Measurements from ENCODE around the gene GTF3C5.
"Not testable (repeated sequence)": the region's sequence is repeated elsewhere in the genome, so short reads cannot be mapped to it uniquely, and the experiment has no call there.

The GTF3C5 gene

DNA sequence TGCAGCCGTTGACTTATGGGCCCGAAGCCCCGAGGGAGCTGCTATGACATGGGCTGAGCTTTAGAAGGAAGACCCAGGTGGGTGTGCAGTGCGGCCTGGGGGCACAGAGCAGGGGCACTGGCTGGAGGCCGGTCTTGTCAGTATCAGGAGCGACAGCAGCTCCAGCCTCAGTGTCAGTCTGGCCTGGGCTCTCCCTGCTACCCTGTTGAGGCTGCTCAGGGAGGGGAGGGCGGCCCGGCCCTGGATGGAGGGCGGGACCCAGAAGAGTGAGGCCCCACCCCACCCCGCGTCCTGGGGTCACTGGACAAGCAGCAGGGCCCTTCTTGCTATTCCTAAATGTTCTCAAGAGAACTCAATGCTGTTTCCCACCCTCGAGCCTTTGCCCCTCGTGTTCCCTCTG is 34.3 kb upstream of the GTF3C5 start:
- no peak for DNase-seq (ENCODE audit: low spot score)

DNA sequence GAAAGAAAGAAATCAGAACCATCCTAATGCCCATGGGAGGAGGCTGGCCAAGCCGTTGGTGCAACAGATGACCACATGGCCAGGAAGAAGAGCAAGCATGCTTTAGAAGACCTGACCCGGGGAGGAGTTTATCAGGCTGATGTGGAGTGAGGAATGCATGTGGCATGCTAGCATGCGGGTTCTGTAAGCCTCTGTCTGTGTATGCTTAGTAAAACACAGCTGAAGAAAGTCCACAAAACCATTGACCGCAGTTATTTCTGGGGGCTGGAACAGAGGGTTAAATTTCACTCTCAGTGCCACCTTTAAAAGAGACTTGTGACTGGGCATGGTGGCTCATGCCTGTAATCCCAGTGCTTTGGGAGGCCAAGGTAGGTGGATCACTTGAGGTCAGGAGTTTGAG is 33.2 kb upstream of the GTF3C5 start:
- no peak for DNase-seq (ENCODE audit: low spot score)

GRCh38 chr9:132998221-132998620 is 32.6 kb upstream of the GTF3C5 start:
- DNase-seq (ENCODE audit: low spot score), result not testable (repeated sequence)

DNA sequence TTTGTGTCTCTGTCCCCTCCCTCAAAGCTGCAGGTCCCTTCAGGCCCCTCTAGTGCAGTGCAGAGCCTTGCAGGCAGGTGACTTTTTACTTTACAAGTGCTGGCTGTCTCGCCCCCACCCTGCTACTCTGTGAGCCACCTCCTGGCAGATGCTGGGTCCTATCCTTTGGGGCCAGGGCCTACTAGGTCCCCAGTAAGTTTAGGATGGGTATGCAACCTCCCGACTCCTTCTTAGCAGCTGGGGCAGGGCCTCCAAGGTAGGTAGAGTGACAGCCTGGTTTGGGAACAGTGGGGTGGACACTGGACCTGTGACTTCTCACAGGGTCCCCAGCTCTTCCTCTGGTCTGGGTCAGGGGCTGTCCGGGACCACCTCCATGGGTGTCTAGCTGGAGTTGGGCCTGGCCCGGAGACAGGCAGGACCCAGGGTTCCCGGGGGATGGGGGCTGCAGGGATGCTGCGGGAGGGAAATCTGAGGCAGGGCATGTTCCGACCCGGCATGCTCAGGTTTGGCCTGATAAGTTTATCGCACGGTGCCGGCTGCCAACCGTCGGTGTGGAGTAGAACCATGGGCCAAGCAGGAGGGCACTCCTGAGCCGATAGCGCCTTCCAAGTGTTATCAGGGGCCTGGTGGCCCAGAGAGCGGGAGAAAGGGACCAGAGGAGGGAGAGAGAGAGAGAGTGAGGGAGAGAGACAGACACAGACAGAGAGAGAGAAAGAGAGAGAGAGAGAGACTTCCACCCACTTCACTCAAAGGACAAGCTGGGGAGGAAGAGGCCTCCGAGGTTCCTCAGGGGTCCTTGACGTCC is 31.8 kb upstream of the GTF3C5 start:
- no peak for DNase-seq (ENCODE audit: low spot score)

DNA sequence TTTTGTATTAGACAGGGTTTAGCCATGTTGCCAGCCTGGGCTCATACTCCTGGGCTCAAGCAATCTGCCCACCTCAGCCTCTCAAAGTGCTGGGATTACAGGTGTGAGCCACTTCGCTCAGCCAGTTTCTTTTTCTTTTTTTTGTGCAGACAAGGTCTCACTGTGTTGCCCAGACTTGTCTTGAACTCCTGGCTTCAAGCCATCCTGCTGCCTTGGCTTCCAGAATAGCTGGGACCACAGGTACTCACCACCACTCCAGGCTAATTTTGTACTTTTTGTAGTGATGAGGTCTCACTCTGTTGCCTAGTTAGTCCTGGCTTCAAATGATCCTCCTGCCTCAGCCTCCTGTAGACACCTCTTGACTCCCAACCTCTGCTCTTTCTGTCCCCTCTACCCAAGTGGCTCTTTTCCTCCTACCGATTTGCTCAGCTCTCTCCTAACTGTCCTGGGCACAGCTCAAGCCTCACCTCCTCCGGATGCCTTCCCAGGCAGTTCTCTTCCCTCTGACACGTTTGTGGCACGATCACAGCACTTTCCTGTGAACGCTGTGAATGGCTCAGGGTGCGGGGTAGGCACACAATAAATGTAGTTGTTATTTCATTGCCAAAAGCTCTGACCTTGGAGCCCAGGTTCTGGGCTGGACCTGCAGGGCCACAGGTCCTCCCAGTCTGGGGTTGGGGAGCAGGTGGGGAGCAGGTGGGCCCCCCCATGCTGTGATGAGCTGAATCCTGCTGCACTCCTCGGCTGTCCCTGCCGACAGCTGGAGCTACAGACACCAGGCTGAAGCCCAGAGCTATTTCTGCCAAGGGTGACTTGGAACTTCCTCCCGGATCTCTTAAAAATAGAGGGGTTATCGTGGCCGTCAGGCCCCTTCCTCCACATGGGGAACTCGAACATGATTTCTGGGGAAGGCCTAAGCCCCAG is 28.4 kb upstream of the GTF3C5 start:
- no peak for DNase-seq (ENCODE audit: low spot score)

GRCh38 chr9:133003071-133003461 is 27.7 kb upstream of the GTF3C5 start:
- DNase-seq (ENCODE audit: low spot score), result no peak

DNA sequence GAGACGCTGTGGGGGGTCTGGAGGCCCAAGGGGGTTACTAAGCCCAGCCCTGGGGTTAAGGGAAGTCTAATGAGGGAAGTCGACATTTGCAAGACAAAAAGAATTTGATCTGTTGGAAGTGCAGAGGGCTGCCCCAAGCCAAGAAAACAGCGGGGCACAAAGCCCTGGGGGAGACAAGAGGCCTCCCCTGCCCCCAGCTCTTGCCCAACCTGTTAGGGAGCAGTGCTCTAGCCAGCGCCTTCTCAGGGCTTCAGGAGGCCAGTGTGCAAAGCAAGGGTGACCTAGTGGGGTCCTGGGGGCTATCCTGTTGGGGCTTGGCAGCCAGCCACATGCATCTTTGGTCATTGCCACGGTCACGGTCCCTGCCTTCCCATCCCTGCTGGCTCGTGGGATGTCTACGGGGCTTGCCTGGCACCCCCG is 27.1 kb upstream of the GTF3C5 start:
- DNase-seq (ENCODE audit: low spot score), result no peak

DNA sequence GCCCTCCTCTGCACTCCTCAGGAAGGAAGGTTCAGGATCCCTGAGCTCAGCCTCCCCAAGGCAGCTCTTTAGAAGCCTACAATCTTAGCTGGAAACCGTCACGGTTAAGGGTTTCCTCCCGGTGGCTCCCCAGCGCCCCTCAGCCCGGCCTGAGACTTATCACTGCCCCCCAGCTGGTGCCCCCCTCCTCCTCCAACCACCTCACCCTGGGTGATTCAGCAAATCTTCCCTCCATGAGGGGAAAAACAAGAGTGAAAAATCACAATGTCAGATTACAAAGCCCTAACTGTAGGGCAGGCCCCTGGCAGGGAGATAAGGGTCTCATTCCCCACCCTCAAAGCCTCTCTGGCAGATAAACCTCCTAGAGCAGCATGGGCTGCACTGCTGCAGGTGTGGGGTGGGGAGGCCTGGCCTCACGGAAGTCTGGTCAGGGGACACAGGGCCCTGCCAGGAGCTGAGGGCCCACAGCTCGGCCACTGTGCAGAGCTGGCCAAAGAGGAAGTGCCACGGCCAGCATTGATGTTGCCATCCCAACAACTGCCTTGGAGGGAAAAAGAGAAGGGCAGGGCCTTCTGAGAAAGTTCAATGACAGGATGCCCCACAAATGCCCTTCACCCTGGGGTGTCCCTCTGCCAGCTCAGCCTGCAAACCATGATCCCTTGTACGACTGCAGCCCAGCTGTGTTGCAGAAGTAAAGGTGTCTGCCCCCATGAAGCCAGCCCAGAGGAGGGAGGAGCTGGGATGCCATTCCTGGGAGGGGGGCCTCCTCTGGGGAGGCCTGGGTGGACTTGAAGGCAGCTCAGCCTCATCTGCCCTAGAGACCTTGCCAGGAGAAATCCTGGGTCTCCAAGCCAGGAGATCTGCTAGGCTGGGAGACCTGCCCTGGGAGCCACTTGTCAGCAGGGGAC is 26.5 kb upstream of the GTF3C5 start:
- DNase-seq (ENCODE audit: low spot score), result no peak

DNA sequence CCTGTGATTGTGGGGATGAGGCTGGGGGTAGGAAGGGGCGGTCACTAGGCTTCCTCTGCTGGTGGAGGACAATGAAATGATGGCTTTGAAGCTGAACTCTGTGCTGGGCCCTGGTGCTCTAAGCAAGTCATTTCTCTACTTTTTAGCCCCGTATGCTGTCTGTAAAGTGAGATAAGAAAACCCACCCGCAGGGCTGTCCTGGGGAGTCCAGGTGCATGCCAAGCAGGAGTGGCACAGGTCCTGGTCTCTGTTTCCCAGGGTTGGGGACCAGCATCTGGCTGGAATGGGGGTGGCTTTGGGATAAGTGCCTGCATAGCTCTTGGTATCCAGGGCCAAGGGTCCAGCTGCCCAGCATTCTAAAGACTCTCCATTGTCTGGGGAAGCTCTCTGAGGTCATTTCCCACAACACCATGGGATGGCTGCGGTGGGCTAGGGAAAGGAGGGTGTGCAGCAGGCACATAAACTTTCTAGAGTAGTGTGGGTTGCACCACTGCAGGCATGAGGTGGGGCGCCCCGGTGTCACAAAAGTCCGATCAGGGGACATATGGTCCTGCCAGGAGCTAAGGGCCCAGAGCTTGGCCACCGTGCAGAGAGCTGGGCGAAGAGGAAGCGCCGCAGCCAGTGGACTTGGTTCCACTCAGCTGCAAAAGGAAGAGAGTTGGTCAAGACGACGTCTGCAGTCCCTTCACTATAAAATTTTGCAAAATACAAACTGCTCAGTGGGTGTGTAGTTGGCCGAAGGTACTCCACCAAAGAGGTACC is 25.6 kb upstream of the GTF3C5 start:
- DNase-seq (ENCODE audit: low spot score), result no peak

GRCh38 chr9:133005957-133006356 is 24.8 kb upstream of the GTF3C5 start:
- no peak for DNase-seq (ENCODE audit: low spot score)

GRCh38 chr9:133006731-133007352 is 24.0 kb upstream of the GTF3C5 start:
- DNase-seq (ENCODE audit: low spot score), result no peak

DNA sequence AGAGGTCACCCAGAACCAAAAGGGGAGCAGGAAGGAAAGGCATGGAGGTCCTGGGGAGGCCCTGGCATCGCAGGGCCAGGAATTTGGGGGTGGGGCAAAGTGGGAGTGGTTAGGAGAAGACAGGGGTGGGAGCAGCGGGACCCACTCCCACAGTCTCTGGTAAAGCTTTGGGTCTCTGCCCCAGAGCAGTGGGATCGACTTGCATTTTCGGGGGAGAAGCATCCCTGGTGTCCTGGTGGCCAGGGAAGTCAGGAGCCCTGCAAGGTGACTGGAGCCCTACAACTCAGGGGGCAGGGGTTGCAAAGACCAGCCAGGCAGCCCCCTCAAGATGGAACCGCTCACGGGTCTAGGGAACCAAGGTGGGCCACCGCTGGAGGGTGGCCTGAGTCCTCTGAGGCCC is 22.4 kb upstream of the GTF3C5 start:
- no peak for DNase-seq (ENCODE audit: low spot score)

DNA sequence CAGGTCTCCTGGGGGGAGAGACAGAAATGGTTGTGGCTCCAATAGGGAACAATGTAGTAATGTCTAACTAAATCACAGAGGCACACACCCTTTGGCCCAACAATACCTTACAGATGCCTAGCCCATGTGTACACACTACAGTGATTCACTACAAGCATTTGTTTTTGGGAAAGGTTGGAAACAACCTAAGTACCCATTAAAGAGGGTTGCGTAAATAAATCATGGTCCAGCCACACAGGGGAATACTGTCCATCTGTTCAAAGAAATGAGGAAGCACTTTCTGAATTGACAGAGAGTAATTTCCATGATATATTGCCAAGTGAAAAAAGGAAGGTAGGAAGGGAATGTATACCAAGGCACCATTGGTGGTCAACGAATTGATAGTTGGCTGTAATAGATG is 22.0 kb upstream of the GTF3C5 start:
- DNase-seq (ENCODE audit: low spot score), result no peak

GRCh38 chr9:133009906-133010582 is 20.8 kb upstream of the GTF3C5 start:
- no peak for DNase-seq (ENCODE audit: low spot score)

GRCh38 chr9:133014696-133015095 is 16.1 kb upstream of the GTF3C5 start:
- no peak for DNase-seq (ENCODE audit: low spot score)

DNA sequence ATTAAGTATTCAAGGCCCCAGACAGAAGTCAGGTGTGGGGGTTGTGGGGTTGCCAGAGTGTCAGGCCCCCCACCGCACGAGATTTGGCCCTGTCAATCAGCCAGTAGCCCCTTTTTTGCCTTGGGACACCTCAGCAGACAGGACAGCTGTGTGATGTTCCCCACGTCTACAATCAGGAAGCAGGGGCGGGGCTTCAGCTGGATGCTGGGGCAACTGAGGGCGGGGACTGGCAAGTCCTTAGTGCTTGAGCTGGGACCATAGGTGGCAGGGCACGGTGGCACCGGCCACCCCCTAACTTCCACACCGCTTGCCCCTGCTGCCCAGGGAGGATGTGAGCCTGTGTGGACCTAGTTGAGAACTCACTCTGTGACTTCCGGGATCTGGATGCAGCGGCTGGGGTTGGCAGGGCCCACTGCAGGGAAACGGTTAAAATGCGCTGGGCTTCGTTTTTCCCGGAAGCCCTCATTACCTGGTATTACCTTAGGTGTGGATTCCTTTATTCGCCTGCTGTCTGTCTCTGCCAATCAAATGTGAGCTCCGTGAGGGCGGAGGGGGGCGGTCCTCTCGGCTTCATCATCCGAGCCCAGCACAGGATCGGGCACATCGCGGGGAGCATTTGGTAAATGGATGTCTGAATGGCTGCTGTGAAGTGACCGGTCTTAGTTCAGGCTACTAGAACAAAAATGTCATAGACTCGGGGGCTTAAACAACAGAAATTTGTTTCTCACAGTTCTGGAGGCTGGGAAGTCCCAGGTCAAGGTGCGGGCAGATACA is 7.5 kb upstream of the GTF3C5 start:
- DNase-seq (ENCODE audit: low spot score), result peak; percentile 54

DNA sequence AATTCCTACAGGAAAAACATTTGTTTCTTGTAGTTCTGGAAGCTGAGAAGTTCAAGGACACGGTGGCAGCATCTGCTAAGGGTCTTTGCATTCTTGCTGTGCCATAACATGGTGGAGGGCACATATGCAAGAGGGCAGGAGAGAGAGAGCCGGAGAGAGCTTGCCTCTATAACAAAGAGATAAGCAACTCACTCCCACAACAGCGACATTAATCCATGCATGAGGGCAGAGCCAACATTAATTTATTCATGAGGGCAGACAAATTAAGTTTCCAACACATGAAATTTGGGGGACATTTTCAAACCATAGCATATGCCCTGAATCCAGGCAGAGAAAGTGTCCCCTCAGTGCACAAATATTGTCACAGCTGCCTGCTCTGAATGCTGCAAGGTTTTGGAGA is 4.4 kb upstream of the GTF3C5 start:
- no peak for DNase-seq (ENCODE audit: low spot score)

- DNase-seq (ENCODE audit: low spot score), result no peak
Measured at GRCh38 chr9:133027134-133027533, 3.7 kb upstream of the GTF3C5 start.

GRCh38 chr9:133028221-133028620 is 2.6 kb upstream of the GTF3C5 start:
- no peak for DNase-seq (ENCODE audit: low spot score)

DNA sequence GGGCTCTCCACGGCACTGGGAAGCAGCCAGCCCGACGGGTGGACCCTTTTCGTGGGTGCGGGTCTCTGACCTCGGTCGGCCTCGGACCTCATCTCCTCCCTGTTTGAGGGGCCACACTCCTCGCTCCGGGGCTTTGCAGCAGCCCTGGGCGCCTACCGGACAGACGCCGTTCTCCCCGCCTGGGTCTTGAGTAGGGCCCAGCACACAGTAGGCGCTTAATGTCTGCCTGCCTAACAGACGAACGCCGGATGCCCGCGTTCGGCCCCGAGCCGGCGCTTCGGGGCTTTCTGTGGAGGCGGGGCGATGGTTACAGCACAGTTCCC is 842 bp upstream of the GTF3C5 start:
- DNase-seq (ENCODE audit: low spot score), result no peak
